Astrocyte (in vitro differentiated cells and primary cell): Measurements from ENCODE around the gene PHOSPHO2. TPM values are rescaled to one million over a fixed set of nuclear protein-coding genes. Genes with fewer than 3 reads are reported as not detected.

Experiments used
- DNase-seq: peaks from one replicate; pipeline ENCODE4 v3.0.0-alpha.2; 2010; ENCODE audit warnings: low read depth
- FAIRE-seq: peaks from 2 replicates; lab custom pipeline; 2011; peaks lifted over from hg19 to GRCh38; lab: Jason Lieb, UNC
- H2AFZ ChIP-seq: 2 replicates; pipeline ENCODE4 v1.6.0; 2012; ENCODE audit warnings: low read depth, low read length, inconsistent platforms
- H3K27ac ChIP-seq: 2 replicates; pipeline ENCODE4 v1.5.1; 2011; ENCODE audit warnings: low read depth, low read length, inconsistent platforms
- H3K27me3 ChIP-seq: 2 replicates; pipeline ENCODE4 v1.6.0; 2011; ENCODE audit warnings: low read length, inconsistent platforms; ENCODE audit not compliant: insufficient read depth
- H3K36me3 ChIP-seq: 2 replicates; pipeline ENCODE4 v1.5.1; 2011; ENCODE audit warnings: low read length, inconsistent platforms; ENCODE audit not compliant: insufficient read depth
- H3K4me1 ChIP-seq: 2 replicates; pipeline ENCODE4 v1.5.1; 2011; ENCODE audit warnings: low read length, inconsistent platforms; ENCODE audit not compliant: insufficient read depth
- H3K4me2 ChIP-seq: 2 replicates; pipeline ENCODE4 v1.6.0; 2012; ENCODE audit warnings: low read length, inconsistent platforms
- H3K4me3 ChIP-seq: 2 replicates; pipeline ENCODE4 v1.5.1; 2011; ENCODE audit warnings: low read depth, mild to moderate bottlenecking, low read length, inconsistent platforms; ENCODE audit not compliant: insufficient read depth
- H3K79me2 ChIP-seq: 2 replicates; pipeline ENCODE4 v1.6.0; 2012; ENCODE audit warnings: mild to moderate bottlenecking, low read length, inconsistent platforms; ENCODE audit not compliant: insufficient read depth
- H3K9ac ChIP-seq: 2 replicates; pipeline ENCODE4 v1.6.0; 2012; ENCODE audit warnings: mild to moderate bottlenecking, low read length, inconsistent platforms
- H3K9me3 ChIP-seq: 2 replicates; pipeline ENCODE4 v1.5.1; 2012; ENCODE audit warnings: low read depth, mild to moderate bottlenecking, low read length, inconsistent platforms; ENCODE audit not compliant: insufficient read depth
- H4K20me1 ChIP-seq: 2 replicates; pipeline ENCODE4 v1.6.0; 2012; ENCODE audit warnings: low read length, inconsistent platforms; ENCODE audit not compliant: insufficient read depth
- H3K27ac Mint-ChIP-seq: one replicate; pipeline ENCODE4 v1.8.0; 2021; ENCODE audit warnings: mild to moderate bottlenecking, mixed read lengths; ENCODE audit not compliant: unreplicated experiment
- H3K27me3 Mint-ChIP-seq: one replicate; pipeline ENCODE4 v1.8.0; 2021; ENCODE audit warnings: low read depth, mixed read lengths; ENCODE audit not compliant: unreplicated experiment
- H3K36me3 Mint-ChIP-seq: one replicate; pipeline ENCODE4 v1.8.0; 2021; ENCODE audit warnings: low read depth, mixed read lengths; ENCODE audit not compliant: unreplicated experiment
- H3K4me1 Mint-ChIP-seq: one replicate; pipeline ENCODE4 v1.8.0; 2021; ENCODE audit warnings: low read depth, mixed read lengths; ENCODE audit not compliant: unreplicated experiment
- H3K4me3 Mint-ChIP-seq: one replicate; pipeline ENCODE4 v1.8.0; 2021; ENCODE audit warnings: mild to moderate bottlenecking, moderate library complexity, mixed read lengths; ENCODE audit not compliant: unreplicated experiment
- H3K9me3 Mint-ChIP-seq: one replicate; pipeline ENCODE4 v1.8.0; 2021; ENCODE audit warnings: mild to moderate bottlenecking, mixed read lengths; ENCODE audit not compliant: unreplicated experiment
- EZH2 ChIP-seq: IDR thresholded peaks from 2 replicates; pipeline ENCODE4 v1.6.1; 2012; ENCODE audit warnings: mild to moderate bottlenecking, low read length, inconsistent platforms; ENCODE audit not compliant: insufficient read depth
- total RNA-seq: library from RNA; stranded (reverse); gene quantifications from 2 replicates; pipeline ENCODE4 v1.2.1, GENCODE V29; 2021
- TF ChIP-seq, protein P1 (sequence below): IDR thresholded peaks from 2 replicates; pipeline ENCODE4 v1.5.1; 2011; ENCODE audit warnings: low read depth, mild to moderate bottlenecking, inconsistent platforms, low read length, moderate library complexity; ENCODE audit not compliant: insufficient read depth

The PHOSPHO2 gene
- total RNA-seq, 1 donor from 2014 or later = 3.0 TPM

DNA sequence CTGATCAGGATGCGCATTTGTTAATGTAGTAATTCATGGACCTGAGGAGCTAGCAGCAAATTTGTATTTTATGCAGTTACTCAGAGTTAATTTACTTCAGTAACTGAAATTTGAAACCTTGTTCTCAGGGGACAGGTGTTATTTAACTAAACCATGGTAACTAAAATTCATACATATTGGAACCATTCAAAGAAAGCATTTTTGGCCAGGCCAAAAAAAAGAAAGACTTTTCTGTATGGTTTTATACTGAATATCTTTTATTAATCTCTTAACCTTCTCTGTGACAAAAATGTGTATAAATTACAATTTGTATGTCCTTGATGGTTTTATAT is 35.0 kb downstream of the PHOSPHO2 start:
- H3K4me1 Mint-ChIP-seq = peaks cover 5% of the 10 kb centered on the region
- Histone ChIP-seq H2AFZ (no peak overlapping the region), H3K27ac (no peak overlapping the region), H3K79me2 (no peaks in the 10 kb centered on the region), H3K9me3 (no peaks in the 10 kb centered on the region), H3K4me2 (no peak overlapping the region), H3K4me3 (no peak overlapping the region), H3K4me1 (peaks cover 3% of the 10 kb centered on the region), H3K9ac (no peak overlapping the region), H4K20me1 (no peaks in the 10 kb centered on the region), H3K36me3 (no peaks in the 10 kb centered on the region), H3K27me3 (no peaks in the 10 kb centered on the region)
- DNase-seq (no peak), FAIRE-seq (no peak)
- H3K27ac Mint-ChIP-seq = no peak overlapping the region
- no peaks in the 10 kb centered on the region for H3K36me3 Mint-ChIP-seq
- no peaks in the 10 kb centered on the region for H3K9me3 Mint-ChIP-seq
- no peak for TF ChIP-seq EZH2
- TF ChIP-seq, protein P1, sequence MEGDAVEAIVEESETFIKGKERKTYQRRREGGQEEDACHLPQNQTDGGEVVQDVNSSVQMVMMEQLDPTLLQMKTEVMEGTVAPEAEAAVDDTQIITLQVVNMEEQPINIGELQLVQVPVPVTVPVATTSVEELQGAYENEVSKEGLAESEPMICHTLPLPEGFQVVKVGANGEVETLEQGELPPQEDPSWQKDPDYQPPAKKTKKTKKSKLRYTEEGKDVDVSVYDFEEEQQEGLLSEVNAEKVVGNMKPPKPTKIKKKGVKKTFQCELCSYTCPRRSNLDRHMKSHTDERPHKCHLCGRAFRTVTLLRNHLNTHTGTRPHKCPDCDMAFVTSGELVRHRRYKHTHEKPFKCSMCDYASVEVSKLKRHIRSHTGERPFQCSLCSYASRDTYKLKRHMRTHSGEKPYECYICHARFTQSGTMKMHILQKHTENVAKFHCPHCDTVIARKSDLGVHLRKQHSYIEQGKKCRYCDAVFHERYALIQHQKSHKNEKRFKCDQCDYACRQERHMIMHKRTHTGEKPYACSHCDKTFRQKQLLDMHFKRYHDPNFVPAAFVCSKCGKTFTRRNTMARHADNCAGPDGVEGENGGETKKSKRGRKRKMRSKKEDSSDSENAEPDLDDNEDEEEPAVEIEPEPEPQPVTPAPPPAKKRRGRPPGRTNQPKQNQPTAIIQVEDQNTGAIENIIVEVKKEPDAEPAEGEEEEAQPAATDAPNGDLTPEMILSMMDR = no peak
- H3K27me3 Mint-ChIP-seq = peaks cover 9% of the 10 kb centered on the region
- H3K4me3 Mint-ChIP-seq = no peak overlapping the region

- no peak for DNase-seq
- H3K27ac Mint-ChIP-seq = no peak overlapping the region
- H3K4me3 Mint-ChIP-seq = peak overlapping the region; percentile 12
These were observed 37.8 kb downstream of the PHOSPHO2 start for GRCh38 chr2:169732075-169732474.

More at GRCh38 chr2:169732075-169732474, 37.8 kb downstream of the PHOSPHO2 start:
- Histone ChIP-seq H3K27me3 (no peaks in the 10 kb centered on the region), H3K9me3 (no peaks in the 10 kb centered on the region), H4K20me1 (no peaks in the 10 kb centered on the region), H3K4me3 (no peak overlapping the region), H3K27ac (no peak overlapping the region), H3K79me2 (peaks cover 4% of the 10 kb centered on the region), H3K4me1 (peaks cover 3% of the 10 kb centered on the region), H3K4me2 (no peak overlapping the region), H3K36me3 (no peaks in the 10 kb centered on the region), H3K9ac (no peak overlapping the region), H2AFZ (no peak overlapping the region)
- peaks cover 9% of the 10 kb centered on the region for H3K27me3 Mint-ChIP-seq
- no peaks in the 10 kb centered on the region for H3K36me3 Mint-ChIP-seq
- no peak for TF ChIP-seq EZH2
- TF ChIP-seq, protein P1 = no peak
- H3K9me3 Mint-ChIP-seq = no peaks in the 10 kb centered on the region
- peaks cover 11% of the 10 kb centered on the region for H3K4me1 Mint-ChIP-seq
- no peak for FAIRE-seq
